ENCODE results near the gene FBXO34.
"Not testable (repeated sequence)": the region's sequence is repeated elsewhere in the genome, so short reads cannot be mapped to it uniquely, and the experiment has no call there.

FBXO34 gene

DNA sequence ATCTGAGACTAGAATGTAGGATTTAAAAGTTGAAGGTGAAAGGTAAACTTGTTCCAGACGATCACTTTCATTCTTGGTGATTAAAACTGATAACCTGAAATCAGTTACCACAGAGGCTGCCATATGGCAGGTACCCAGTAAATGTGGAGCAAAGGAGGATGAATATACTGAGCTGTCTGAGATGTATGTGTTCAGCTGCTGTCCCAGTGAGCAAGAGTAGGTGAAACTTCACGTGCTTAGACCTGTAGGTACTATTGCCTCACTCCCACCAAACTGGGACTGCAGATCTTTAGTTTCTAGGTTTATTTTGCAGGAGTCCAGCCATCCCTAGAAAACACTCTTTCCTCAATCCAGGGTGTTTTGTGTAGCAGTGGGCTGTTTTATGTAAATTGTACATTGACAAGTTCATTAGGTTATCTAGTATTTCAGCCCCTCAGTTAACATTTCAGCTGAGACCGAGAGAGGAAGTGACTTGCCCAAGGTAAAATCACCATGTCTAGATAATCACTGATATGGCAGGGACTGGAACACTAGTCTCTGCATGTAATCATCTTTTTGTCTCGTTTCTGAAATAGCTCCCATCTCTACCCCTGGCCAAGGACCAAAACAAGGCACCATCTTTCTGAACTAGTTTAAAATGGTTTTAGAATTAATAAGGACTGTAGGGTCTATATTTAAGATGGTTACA, 77.7 kb downstream of the FBXO34 start:
- DNase-seq, result no peak

DNA sequence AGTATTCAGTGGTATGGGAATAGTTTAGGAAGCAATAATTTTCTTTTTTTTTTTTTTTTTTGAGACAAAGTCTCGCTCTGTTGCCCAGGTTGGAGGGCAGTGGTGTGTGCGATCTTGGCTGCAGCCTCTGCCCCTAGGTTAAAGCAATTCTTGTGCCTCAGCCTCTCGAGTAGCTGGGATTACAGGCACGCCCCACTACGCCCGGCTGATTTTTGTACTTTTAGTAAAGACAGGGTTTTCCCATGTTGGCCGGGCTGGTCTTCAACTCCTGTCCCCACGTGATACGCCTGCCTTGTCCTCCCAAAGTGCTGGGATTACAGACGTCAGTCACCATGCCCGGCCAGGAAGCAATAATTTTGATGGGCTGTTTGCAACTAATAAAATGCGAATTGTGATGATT, 78.3 kb downstream of the FBXO34 start:
- DNase-seq, result no peak

DNA sequence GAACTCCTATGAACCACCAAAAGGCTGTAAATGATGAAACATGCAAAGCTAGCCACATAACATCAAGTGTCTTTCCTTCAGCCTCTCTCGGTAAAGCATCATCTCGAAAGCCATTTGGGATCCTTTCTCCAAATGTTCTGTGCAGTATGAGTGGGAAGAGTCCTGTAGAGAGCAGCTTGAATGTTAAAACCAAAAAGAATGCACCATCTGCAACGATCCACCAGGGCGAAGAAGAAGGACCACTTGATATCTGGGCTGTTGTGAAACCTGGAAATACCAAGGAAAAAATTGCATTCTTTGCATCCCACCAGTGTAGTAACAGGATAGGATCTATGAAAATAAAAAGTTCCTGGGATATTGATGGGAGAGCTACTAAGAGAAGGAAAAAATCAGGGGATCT, 79.2 kb downstream of the FBXO34 start:
- DNase-seq, result no peak

DNA sequence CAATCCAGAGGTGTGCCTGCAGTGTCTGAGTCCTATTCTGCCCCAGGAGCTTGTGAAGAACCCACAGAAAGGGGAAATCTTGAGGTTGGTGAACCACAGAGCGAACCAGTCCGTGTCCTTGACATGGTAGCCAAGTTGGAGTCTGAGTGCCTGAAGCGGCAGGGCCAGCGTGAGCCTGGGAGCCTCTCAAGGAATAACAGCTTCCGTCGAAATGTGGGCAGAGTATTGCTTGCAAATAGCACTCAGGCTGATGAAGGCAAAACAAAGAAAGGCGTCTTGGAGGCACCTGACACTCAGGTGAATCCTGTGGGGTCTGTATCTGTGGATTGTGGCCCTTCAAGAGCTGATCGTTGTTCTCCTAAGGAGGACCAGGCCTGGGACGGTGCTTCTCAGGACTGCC, 79.9 kb downstream of the FBXO34 start:
- DNase-seq, result no peak

DNA sequence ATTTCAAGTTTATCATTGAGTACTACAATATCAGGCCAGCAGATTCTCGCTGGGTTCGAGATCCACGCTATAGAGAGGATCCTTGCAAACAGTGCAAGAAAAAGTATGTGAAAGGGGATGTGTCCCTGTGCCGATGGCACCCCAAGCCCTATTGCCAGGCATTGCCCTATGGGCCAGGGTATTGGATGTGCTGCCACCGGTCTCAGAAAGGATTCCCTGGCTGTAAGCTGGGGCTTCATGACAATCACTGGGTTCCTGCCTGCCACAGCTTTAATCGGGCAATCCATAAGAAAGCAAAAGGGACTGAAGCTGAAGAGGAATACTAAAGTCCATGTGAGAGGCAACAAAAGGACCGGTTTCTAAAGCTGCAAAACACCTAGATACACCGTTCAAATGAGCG, 81.0 kb downstream of the FBXO34 start:
- DNase-seq, result no peak

DNA sequence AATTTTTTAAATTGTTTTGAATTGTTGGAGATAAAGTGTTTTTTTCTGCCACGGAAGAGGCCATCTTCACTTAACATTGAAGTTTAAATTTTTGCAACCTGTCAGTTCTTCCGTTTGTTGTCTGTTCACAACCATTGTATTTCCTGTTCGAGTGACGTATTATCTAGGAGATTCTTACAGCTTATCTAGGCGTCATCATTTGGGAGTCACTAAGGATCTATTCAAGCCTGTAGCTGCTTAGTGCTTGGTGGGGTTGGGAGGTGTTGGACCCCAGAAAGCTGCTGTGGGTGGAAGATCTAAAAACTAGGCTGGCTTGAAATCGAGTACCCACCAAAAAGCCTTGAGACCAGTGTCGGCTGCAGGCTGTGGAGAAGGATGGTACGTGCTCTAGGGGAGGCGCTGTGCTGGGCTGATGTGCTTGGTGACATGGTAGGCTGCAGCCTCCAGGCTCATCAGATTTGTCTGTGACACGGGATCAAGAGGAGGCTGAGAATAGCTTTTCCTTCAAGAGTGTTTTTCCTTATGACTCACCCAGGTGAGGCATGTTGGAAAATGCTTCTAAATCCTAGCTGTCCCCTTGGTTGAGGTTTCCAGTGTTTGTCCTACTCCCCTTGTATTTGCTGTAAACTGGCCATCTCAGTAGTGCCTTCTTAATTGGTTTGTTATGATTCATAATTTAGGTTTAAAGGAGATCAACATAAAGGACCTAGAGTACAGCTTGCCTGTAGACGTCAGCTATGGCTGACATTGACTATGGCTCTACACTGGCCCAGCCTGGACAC, 82.7 kb downstream of the FBXO34 start:
- peak; percentile 27 for DNase-seq

DNA sequence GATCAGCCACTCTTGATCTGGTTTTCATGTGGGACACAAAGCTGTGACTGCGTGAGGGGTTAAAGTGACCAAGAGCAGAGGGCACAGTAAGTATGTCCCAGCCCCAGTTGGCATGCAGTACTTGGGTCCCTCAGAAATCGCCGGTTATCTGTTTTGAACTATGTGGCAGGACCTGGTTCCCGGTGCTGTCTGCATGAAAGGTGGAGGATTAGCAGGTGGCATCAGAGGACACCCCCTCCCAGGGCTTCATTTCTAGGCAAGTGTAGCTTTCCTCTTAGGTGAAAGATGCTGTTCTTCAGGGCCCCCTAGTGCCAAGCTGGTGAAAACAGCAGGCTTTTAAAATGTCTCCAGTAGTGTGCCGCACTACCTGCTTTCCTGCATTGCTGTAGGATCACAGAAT, 83.3 kb downstream of the FBXO34 start:
- peak; percentile 62 for DNase-seq

DNA sequence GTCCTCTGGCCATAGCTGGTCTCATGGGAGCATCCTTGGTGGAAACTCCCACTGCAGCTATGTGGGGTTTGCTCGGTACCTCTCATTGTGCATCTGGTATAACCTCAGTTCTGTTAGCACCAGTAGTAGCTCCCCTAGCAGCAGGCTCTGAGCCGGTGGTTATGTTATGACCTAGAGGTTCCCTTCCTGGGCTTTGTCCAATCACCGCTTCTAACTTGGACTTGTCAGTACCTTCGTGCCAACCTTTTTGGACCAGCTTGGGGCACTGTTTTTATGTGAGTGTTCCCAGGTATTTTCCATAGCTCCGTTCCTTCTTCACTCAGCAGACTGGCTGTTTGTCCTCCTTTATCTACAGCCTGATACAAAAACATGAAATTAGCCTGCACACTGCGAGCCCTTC, 84.7 kb downstream of the FBXO34 start:
- no peak for DNase-seq

DNA sequence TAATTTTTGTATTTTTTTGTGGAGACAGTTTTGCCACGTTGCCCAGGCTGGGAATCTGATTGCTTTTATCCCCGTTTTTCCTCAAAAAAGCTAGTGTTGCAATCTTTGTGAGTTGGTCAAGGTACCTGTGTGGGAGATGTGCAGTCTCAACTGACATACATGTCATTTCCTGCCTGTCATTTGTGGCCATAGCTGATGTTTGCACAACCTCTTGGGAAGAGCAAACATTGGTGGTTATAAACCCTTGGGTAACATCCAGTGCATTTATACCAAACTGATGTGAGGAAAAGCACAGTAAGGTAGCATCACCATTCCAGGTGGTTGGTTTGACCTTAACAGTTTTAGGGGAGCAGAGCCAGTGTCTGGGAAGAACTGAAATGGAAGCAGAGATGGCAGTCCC, 85.7 kb downstream of the FBXO34 start:
- DNase-seq, result no peak

DNA sequence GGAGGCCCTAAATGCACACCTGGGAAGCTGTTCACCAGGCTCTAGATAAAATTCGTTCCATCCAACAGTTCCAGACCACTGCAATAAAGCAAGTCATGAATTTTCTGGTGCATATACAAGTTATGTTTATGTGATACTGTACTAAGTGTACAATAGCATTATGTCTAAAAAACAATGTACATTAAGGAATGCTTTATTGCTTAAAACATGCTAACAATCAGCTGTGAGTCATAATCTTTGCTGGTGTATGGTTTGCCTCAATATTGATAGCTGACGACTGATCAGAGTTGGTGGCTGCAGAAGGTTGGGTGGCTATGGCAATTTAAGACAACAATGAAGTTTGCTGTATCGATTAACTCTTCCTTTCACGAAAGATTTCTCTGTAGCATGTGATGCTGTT, 88.1 kb downstream of the FBXO34 start:
- DNase-seq, result no peak

DNA sequence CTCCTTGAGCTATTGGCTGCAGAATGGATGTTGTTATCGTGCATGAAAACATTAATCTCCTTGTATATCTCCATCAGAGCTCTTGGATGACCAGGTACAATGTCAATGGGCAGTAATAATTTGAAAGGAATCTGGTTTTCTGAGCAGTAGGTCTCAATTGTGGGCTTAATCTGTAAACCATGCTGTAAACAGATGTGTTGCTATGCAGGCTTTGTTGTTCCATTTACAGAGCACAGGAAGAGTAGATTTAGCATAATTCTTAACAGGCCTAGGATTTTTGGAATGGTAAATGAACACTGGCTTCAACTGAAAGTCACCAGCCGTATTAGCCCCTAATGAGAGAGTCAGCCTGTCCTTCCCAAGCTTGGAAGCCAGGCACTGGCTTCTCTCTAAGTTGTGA, 90.0 kb downstream of the FBXO34 start:
- DNase-seq, result no peak

DNA sequence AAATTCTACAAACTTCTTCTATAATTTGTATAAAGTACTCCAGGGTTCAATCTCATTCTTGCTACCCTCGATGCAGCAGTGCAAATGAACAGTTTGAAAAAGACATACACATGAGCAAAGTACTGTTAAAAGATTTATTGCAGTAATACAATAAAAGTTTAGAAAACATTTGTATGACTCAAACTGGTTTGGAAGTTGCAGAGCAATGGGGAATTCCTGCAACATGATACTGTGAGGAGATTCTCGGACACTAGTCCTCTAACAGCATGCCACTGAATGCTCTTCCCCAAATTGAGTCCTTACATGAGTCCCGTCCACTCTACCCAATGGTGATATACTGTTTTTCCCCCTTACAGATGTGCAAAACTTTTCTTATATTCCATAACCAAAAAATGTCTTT, 95.0 kb downstream of the FBXO34 start:
- no peak for DNase-seq

DNA sequence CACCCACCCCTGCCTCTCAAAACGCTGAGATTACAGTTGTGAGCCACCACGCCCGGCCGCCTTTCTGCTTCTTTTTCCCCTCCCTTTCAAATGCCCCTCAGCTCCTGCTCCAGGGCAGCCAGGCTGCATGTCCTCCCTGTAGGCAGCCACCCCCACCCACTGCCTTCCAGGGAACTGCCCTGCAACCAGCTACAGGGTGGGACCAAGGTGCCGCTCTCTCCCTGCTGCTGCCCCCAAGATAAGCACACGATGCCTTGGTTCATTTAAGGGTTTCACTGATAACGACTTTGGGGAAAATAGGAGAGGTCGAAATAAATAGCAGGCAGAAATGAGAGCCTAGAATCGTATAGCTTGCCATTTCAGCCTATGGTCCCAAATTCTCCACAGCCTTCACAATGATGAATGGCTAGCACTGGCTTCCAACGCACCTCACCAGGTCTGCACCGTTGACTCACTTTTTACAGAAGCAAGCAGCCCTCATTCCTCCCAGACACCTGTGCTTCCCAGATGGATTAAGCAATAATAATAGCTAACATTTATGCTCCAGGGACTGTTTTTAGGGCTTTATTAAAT, 99.7 kb downstream of the FBXO34 start:
- DNase-seq, result no peak

DNA sequence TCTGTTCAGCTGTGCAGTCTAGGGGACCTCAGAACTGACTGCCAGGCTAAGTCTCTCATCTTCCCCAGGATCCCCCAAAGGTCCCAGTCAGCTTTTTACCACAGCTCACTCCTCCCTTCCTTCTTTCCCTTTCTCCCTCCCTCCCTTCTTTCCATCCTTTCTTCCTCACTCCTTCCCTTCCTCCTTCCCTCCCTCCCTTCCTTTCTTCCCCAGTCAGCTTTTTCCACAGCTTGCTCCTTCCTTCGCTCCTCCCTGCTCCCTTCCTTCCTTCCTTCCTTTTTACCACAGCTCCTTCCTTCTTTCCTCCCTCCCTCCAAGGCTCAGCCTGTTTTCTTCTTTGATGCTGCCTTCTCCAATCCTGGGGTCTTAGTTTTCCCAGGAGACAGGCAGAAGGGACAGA, 101.2 kb downstream of the FBXO34 start:
- DNase-seq, result no peak

DNA sequence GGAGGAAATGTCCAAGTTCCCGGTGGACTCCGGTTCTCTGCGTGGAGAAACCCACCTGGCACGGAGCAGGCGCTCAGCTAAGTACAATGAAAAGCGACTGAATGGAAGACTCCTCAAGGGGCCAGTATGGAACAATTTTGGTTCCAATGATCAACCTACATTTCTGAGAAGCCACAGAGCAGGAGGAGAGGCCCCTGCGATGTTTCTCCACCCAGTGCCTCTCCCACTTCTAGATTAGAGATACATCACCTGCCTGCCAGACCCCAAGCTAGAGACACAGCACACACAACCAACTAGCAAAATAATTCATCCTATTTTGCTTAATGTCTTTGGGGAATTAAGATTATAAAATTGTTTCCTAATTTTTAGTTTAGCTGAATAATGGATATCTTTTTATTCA, 101.6 kb downstream of the FBXO34 start:
- no peak for DNase-seq

DNA sequence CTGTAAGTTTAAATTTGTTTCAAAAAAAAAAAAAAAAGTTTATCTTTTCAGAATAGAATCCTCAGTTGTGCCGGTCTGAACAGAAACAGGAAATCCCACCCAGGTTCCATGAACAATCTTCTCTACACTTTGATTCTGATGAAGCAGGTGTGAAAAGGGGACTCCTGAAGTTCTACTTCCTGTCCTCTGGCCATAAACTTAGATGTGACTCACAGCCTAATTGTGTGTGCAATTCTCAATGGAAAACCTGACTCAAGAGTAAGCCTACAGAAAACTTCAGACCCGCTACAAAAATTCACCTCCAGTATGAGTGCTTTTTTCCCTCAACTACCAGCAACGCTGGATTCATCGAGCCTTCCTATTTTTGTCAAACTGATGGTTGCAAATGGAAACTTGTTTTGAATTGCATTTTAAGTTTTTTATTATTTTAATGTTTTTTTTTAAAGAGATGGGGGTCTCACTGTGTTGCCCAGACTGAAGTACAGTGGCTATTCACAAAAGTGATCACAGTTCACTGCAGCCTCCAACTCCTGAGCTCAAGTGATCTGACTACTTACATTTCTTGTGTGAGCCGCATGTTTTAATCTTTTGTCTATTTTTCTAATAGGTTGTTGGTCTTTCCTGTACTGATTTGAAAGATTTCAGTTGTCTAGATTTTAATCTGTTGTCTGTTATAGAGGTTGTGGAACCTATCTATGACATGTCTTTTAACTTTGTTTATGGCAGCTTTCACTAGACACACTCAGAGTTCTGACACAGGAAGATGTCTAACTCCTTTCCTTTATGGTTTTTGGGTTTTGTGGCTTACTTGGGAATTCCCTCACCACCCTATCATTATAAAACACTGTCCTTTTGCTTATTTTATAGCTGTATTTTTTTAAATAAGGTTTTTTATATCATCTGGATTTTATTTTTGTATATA, 102.8 kb downstream of the FBXO34 start:
- no peak for DNase-seq

DNA sequence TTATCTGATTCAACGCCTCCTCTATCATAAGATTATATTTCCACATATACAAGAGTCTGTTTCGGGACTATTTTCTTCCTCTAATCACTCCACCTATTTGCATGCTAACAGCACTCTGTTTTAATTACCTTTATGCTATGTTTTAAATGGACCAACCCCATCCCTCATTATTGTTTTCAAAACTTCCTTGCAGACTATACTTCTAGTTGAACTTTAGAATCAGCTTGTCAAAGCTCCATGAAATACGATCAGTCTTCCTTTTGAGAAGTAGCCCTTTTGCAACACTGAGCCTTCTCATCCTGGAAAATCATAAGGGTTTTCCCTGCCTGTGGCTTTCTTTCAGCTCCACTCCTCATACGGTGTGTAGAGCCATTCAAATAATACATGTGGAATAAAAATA, 103.5 kb downstream of the FBXO34 start:
- DNase-seq, result no peak

DNA sequence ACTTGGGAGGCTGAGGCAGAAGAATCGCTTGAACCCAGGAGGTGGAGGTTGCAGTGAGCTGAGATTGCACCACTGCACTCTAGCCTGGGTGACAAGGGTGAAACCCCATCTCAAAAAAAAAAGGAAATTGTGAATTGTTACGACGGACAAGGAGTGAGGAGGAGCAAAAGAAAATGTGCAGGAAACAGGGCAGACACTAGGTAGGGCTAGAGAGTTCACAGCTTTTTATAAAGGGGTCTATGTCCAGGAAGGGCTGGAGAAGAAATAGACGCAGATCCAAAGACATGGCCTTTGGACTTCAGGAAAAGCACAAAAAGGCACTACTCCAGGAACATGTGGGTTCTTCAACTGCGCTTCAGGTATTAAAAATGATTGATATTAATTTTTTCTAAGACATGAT, 106.0 kb downstream of the FBXO34 start:
- no peak for DNase-seq

DNA sequence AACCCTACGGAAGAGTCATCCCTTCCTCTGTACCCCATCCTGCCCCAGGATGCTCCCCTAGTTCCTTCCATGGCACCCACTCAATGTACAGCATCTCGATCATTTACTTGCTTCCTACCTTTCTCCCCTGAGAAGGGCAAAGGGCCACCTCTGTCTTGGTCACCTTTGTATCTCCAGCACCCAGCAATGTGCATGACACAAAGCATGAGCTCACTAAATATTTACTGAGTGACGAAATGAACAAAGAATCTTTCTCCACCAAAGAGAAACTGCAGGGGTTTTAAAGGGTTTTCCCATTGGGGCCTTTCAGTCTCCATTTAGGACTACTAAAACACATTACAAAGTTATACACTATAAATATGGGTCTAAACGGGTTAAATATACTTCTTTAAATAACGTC, 109.8 kb downstream of the FBXO34 start:
- no peak for DNase-seq

DNA sequence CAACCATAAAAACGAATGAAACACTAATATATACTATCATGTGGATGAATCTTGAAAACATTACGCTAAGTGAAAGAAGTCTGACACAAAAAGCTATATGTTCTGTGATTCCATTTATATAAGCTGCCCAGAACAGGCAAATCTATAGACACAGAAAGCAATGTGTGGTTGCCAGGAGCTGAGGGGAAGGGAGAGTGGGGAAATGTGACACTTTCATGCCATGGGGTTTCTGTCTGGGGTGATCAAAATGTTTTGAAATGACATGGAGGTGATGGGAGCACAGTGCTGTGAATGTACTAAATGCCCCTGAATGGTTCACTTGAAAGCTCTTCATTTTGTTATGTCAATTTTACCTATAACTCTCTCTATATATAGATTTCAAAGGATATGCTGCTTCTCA, 110.3 kb downstream of the FBXO34 start:
- no peak for DNase-seq

DNA sequence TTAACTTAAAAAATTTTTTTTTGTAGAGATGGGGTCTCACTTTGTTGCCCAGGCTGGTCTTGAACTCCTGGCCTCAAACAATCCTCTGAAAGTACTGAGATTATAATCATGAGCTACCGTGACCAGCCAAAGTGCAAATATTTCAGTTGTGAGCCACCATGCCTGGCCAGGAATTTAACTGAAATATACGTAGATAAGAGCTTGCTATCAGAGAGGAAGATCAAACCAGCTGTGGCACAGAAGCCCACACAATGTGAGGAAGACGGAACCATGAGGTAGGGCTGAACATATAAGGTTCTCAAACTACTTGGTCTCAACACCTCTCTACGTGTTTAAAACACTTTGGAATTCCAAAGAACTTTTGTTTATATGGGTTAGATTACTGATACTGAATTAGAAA, 111.3 kb downstream of the FBXO34 start:
- DNase-seq, result no peak

DNA sequence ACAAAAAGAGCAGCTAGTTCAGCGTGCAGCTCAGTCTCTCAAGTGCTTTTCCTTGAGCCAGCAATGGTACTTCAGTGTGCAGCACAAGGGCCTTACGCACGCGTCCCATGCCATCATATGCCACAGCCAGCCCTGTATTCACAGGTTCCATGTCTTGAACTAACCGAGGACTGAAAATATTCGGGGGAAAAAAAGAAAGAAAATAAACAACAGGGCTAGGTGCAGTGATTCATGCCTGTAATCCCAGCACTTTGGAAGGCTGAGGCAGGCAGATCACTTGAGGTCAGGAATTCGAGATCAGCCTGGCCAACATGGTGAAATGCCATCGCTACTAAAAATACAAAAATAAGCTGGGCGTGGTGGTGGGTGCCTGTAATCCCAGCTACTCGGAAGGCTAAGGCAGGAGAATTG, 111.8 kb downstream of the FBXO34 start:
- DNase-seq, result not testable (repeated sequence)

DNA sequence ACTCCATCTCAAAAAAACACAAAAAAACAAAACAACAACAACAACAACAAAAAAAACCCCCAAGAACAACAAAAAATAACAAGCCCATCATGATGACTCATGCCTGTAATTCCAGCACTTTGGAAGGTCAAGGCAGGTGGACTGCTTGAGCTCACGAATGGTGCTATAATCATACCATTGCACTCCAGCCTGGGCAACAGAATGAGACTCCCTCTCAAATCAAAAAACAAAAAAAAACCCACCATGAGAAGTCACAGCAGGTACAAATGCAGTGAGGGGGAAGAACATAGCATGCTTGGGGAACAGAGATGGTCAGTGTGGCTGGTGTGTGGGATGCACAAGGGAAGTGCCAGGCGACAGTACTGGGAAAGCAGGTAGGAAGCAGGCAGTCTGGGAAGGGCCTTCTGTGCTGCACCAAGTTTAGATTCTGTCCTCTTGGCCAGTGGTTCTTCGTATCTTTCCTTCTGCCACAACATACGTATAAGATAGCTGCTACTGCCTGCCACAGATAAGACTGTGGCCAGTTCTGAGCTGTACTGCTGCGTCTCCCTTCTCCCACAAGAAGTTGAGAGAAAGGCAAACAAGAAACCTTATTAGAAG, 112.4 kb downstream of the FBXO34 start:
- no peak for DNase-seq
